ENCODE data around the gene ANKRD35. TPM values are rescaled to one million over a fixed set of nuclear protein-coding genes. Genes with fewer than 3 reads are reported as not detected.

Gene ANKRD35
- total and polyA plus RNA-seq, 2 of the 8 experiments (the other 6 are each of a cell fraction or from before 2014, with no cell fraction given): 1.6 to 3.0 TPM

GRCh38 chr1:145918992-145919939 is 33.6 kb upstream of the ANKRD35 start (continued):
- TF ChIP-seq SIN3A (conservative IDR thresholded peaks at IDR 0.05 in 1 of 2, IDR thresholded peaks at IDR 0.05 in 1 of 2; ENCODE audit: low read depth in 1 of 2, low read length in 2 of 2): peak; percentile 1 to 10; a peak in 1 of 4 replicates
- TF ChIP-seq, protein P1, sequence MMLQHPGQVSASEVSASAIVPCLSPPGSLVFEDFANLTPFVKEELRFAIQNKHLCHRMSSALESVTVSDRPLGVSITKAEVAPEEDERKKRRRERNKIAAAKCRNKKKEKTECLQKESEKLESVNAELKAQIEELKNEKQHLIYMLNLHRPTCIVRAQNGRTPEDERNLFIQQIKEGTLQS (IDR thresholded peaks at IDR 0.05; ENCODE audit: insufficient read depth, low read depth, low read length): no peak
- TF ChIP-seq BRCA1 (IDR thresholded peaks at IDR 0.05; ENCODE audit: low read depth, low read length): no peak
- TF ChIP-seq CHD2 (IDR thresholded peaks at IDR 0.05; ENCODE audit: low read length): no peak
- no peak for TF ChIP-seq RNF2 (IDR thresholded peaks at IDR 0.05; ENCODE audit: borderline replicate concordance, low read depth, low read length, missing control alignments, poor library complexity, severe bottlenecking)
- no peak for TF ChIP-seq SP1 (IDR thresholded peaks at IDR 0.05; ENCODE audit: low read depth, low read length)
- no peak for TF ChIP-seq BACH1 (IDR thresholded peaks at IDR 0.05; ENCODE audit: low read length)
- TF ChIP-seq CBX5 (IDR thresholded peaks at IDR 0.05; ENCODE audit: low read depth, low read length): no peak
- TF ChIP-seq TAF1 (IDR thresholded peaks at IDR 0.05; ENCODE audit: low read depth, low read length): peak; percentile 30; the same call in 1 of the 2 replicates
- peak; percentile 35 for TF ChIP-seq ASH2L (IDR thresholded peaks at IDR 0.05; ENCODE audit: low read length)
- TF ChIP-seq POLR2A (IDR thresholded peaks at IDR 0.05; ENCODE audit: control extremely low read depth in 1 of 2, low read depth in 2 of 2, low read length in 2 of 2): 0 out of 3 replicates have a peak, but pooled peaks of 1 of the 2 experiments have one; percentile 26
- TF ChIP-seq USF2 (IDR thresholded peaks at IDR 0.05; ENCODE audit: low read length): no peak
- no peak for TF ChIP-seq PHF8 (conservative IDR thresholded peaks at IDR 0.05; ENCODE audit: low read depth, low read length)
- no peak for TF ChIP-seq MAFK (IDR thresholded peaks at IDR 0.05; ENCODE audit: low read depth, low read length)
- no peak for TF ChIP-seq ZNF274 (IDR thresholded peaks at IDR 0.05; ENCODE audit: borderline replicate concordance, extremely low read depth, low read length)
- no peak for TF ChIP-seq POU5F1 (IDR thresholded peaks at IDR 0.05; ENCODE audit: low read depth, low read length)
- TF ChIP-seq CEBPB (IDR thresholded peaks at IDR 0.05; ENCODE audit: low read depth, low read length): no peak
- TF ChIP-seq RFX5 (IDR thresholded peaks at IDR 0.05; ENCODE audit: borderline replicate concordance, low read depth, low read length): no peak
- TF ChIP-seq CHD1 (IDR thresholded peaks at IDR 0.05; ENCODE audit: low read depth, low read length): no peak

All from H1 (cell line).